GM19240 (cell line): ENCODE results near the gene RAB3GAP1.
"Not testable (repeated sequence)": the region's sequence is repeated elsewhere in the genome, so short reads cannot be mapped to it uniquely, and the experiment has no call there.

Source experiments
- DNase-seq: peaks from one replicate; pipeline ENCODE4 v3.0.0; 2011; ENCODE audit warnings: low spot score; ENCODE audit not compliant: insufficient read length

The RAB3GAP1 gene

DNA sequence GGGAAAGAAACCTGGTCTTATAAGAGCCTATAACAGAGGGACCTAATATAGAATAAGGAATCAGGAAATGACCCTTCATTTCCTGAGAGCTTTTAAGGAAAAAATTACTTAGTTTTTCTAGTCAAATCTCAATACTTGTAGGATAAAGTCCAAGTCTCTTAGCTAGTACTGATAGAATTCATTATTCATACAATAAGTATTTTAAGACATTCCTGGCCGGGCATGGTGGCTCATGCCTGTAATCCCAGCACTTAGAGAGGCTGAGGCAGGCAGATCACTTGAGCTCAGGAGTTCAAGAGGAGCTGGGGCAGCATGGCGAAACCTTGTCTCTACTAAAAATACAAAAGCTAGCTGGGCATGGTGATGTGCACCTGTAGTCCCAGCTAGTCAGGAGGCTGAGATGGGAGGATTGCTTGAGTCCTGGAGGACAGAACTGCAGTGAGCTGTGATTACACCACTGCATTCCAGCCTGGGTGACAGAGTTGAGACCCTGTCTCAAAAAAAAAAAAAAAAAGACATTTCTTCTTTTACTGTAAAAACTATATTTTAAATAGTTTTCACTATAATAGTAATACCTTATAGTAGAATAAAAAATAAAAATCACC, 3.2 kb downstream of the RAB3GAP1 start:
- DNase-seq: no peak

DNA sequence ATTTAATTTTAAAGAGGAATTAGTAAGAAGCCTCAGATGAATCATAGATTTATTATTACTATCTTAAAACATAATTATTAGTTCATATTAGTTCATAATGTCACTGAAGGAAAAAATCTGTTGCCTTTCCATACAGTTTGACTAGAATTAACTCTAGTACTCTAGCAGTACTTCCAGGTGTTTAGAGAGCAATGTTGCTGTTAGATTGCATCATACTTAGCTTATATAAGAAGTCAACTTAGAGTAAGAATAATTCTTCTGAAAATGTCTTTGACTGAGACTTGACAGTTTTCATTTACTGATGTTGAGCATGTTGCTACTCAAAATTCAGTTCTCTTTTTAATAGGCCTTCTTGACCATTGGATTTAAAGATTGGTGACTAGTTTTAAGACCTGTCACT, 4.7 kb downstream of the RAB3GAP1 start:
- DNase-seq: no peak

GRCh38 chr2:135059577-135059976, 7.5 kb downstream of the RAB3GAP1 start:
- no peak for DNase-seq

GRCh38 chr2:135063210-135063609, 11.1 kb downstream of the RAB3GAP1 start:
- no peak for DNase-seq

GRCh38 chr2:135064149-135064548, 12.1 kb downstream of the RAB3GAP1 start:
- DNase-seq: no peak

GRCh38 chr2:135066710-135067109, 14.6 kb downstream of the RAB3GAP1 start:
- DNase-seq: no peak

- no peak for DNase-seq
These were observed 20.3 kb downstream of the RAB3GAP1 start for GRCh38 chr2:135072125-135072997.

GRCh38 chr2:135074216-135074615, 22.1 kb downstream of the RAB3GAP1 start:
- no peak for DNase-seq

DNA sequence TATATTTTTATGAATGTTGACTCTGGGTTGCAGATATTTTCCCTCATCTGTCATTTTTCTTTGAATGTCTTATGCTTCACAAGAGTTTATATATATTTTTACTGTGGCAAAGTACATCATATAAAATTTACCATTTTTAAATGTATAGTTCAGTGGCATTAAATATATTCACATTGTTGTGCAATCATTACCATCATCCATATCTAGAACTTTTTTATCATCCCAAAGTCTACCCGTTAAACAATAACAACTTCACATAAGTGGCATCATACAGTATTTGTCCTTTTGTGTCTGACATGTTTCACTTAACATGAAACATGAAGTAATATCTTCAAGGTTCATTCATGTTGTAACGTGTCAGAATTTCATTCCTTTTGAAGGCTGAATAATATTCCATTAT, 24.5 kb downstream of the RAB3GAP1 start:
- DNase-seq: no peak

GRCh38 chr2:135078417-135078816, 26.3 kb downstream of the RAB3GAP1 start:
- no peak for DNase-seq

GRCh38 chr2:135086222-135086621, 34.1 kb downstream of the RAB3GAP1 start:
- DNase-seq: no peak

DNA sequence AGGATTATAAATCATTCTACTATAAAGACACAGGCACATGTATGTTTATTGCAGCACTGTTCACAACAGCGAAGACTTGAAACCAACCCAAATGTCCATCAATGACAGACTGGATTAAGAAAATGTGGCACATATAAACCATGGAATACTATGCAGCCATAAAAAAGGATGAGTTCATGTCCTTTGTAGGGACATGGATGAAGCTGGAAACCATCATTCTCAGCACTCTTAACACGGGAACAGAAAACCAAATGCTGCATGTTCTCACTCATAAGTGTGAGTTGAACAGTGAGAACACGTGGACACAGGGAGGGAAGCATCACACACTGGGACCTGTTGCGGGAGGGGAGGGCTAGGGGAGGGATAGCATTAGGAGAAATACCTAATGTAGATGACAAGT, 37.5 kb downstream of the RAB3GAP1 start:
- not testable (repeated sequence) for DNase-seq

- no peak for DNase-seq
These were observed 39.6 kb downstream of the RAB3GAP1 start for GRCh38 chr2:135091681-135092080.

GRCh38 chr2:135093193-135093592, 41.1 kb downstream of the RAB3GAP1 start:
- no peak for DNase-seq

DNA sequence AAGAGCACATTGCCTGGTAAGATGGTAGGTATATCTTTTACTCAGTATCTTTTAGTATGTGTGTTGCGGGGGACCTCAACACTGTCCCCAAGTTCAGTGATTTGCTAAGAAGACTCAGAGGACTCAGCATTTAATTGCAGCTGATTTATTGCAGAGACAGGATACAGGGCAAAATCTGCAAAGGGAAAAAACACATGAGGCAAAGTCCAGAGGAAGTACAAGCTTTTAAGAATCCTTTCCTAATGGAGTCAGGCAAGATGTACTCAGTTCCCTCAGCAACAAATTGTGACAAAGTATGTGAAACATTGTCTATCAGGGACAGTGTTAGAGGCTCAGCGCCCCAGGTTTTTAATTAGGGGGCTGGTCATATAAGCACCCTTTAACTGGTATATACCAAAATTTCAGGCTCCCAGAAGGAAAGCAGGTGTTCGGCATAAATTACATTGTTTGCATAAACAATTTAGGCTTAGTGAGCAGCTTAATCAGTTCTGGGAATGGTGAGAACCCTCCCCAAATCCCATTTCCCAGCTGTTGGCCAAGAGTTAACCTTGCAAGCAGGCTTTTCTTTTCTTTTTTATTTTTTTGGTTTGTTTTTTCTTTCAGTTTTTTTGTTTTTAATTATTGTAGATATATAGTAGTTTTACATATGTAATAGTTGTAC, 41.7 kb downstream of the RAB3GAP1 start:
- no peak for DNase-seq

DNA sequence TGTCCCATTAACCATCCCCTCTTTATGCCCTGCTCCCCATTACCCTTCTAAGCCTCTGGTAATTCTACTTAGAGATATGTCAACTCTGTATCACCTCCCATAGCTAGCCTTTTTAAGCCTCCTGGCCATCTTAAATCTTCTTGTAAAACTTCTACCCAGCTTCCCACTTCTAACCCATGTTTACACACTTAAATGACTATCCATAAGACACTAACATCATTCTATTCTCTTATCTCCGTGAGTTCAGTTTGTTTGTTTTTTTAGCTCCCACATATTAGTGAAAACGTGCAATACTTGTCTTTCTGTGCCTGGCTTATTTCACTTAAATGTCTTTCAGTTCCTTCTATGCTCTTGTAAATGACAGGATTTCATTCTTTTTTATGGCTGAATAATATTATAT, 42.4 kb downstream of the RAB3GAP1 start:
- DNase-seq: no peak

DNA sequence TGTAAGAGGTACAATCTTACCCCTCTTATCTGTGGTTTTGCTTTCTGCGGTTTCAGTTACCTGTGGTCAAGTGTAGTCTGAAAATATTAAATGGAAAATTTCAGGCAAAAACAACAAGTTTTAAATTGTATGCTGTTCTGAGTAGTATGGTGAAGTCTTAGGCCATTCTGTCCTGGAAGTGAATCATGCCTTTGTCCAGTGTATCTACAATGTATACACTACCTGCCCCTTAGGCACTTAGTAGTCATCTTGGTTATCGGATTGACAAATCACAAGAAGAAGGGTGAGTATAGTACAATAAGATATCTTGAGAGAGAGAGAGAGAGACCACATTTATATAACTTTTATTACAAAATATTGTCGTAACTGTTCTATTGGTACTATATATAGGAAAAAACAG, 43.5 kb downstream of the RAB3GAP1 start:
- DNase-seq: no peak

DNA sequence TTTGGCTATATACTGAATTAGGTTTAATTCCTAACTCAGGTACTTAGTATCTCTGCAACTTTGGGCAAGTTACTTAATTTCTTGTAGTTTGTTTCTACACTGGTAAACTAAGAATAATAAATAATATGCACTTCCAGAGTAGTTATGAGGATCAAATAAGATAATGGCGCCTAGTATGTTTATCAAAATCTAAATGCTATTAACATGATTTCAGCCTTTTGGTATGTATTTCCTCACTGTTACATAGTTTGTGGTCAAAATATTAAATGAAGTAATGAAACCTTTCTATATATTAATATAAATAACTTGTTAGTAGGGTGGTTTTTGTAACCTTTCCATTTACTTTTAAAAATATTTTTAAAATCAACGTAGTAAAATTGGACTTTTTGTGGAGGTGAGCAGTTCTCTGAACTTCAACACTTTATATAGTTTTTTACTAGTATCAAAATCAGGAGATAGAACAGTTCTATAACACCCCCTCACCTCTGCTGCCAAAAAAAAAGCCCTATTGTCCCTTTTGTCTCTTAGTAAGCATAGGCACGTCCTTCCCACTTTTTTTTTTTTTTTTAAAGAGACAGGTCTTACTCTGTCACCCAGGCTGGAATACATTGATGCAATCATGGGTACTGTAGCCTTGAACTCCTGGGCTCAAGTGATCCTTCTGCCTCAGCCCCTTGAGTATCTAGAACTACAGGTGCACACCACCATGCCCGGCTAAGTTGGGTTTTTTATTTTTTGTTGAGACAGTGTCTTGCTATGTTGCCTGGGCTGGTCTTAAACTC, 44.8 kb downstream of the RAB3GAP1 start:
- DNase-seq: no peak

- DNase-seq: no peak
These were observed 45.6 kb downstream of the RAB3GAP1 start for GRCh38 chr2:135097532-135098231.

DNA sequence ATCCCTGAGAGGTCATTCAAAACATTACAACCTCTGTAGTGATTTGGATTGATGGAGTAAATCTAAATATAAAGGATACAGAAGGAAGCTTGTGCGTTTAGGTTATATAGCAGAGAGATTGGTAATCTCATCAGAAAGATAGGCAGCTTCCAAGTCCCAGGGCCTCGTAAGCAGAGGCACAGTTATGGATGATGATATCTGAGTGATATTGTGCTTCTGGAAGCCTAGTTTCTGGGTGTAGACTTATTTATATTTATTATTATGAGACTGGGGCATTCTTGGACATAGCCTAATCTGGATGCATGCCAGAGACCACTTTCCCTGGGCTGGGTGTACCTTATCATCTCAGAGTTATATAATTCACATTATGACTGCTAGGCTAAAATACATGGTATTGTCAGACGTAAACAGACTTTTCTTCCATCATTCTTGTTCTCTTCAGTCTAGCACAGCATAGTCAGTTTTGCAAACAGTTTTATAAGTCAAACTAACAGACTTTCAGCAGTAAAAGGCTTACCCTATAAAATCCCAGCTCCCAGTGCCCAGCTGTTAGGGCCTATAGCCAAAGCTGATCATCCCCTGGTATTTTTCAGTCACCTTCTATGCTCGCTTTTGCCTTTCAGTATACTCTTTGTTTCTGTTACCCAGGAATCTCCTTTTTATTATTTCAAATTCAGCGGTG, 47.9 kb downstream of the RAB3GAP1 start:
- DNase-seq: no peak
